WTC11 (cell line): ENCODE results near the gene PLXDC2.

Experiments used
- AFF4 ChIP-seq: sonication (generic); formaldehyde crosslinking; IDR thresholded peaks from 2 replicates; pipeline ENCODE4 v1.8.1; 2023; ENCODE audit warnings: mild to moderate bottlenecking, missing genetic modification reagents, borderline replicate concordance
- AR ChIP-seq: fragments of 250-450 bp; sonication (Bioruptor Pico); IDR thresholded peaks from 2 replicates; pipeline ENCODE4 v1.9.0; 2021; ENCODE audit warnings: mild to moderate bottlenecking
- CTCF ChIP-seq: fragments of 200-600 bp; IDR thresholded peaks from 2 replicates; pipeline ENCODE4 v1.8.0; 2022; ENCODE audit warnings: antibody characterized with exemption
- FOXP1 ChIP-seq: sonication (generic); formaldehyde crosslinking; IDR thresholded peaks from 2 replicates; pipeline ENCODE4 v1.8.0; 2022; ENCODE audit warnings: missing genetic modification reagents, mild to moderate bottlenecking, moderate library complexity, borderline replicate concordance
- GTF2I ChIP-seq: fragments of 250-450 bp; sonication (Bioruptor Pico); conservative IDR thresholded peaks from 2 replicates; pipeline ENCODE4 v1.4.0; 2021; ENCODE audit warnings: mild to moderate bottlenecking
- HMGXB4 ChIP-seq: sonication (generic); formaldehyde crosslinking; IDR thresholded peaks from 2 replicates; pipeline ENCODE4 v1.8.1; 2023; ENCODE audit warnings: mild to moderate bottlenecking, moderate library complexity, missing genetic modification reagents
- KAT7 ChIP-seq: sonication (generic); formaldehyde crosslinking; IDR thresholded peaks from 2 replicates; pipeline ENCODE4 v1.8.1; 2023; ENCODE audit warnings: missing genetic modification reagents, mild to moderate bottlenecking, borderline replicate concordance
- MAX ChIP-seq: sonication (generic); formaldehyde crosslinking; IDR thresholded peaks from 2 replicates; pipeline ENCODE4 v1.8.0; 2022; ENCODE audit warnings: mild to moderate bottlenecking, missing genetic modification reagents
- MXD4 ChIP-seq: fragments of 250-450 bp; sonication (Bioruptor Pico); IDR thresholded peaks from 2 replicates; pipeline ENCODE4 v1.8.0; 2021; ENCODE audit warnings: mild to moderate bottlenecking, moderate library complexity, borderline replicate concordance
- NR3C1 ChIP-seq: sonication (generic); formaldehyde crosslinking; conservative IDR thresholded peaks from 2 replicates; pipeline ENCODE4 v1.8.1; 2023; ENCODE audit warnings: low read depth, mild to moderate bottlenecking, missing genetic modification reagents
- STAT6 ChIP-seq: sonication (generic); formaldehyde crosslinking; conservative IDR thresholded peaks from 2 replicates; pipeline ENCODE4 v1.8.1; 2023; ENCODE audit warnings: mild to moderate bottlenecking, low read depth, missing genetic modification reagents, moderate library complexity
- ZNF416 ChIP-seq: fragments of 250-450 bp; sonication (Bioruptor Pico); IDR thresholded peaks from 2 replicates; pipeline ENCODE4 v1.9.0; 2021; ENCODE audit warnings: mild to moderate bottlenecking, inconsistent platforms
- ZNF532 ChIP-seq: fragments of 250-450 bp; sonication (Bioruptor Pico); IDR thresholded peaks from 2 replicates; pipeline ENCODE4 v1.9.0; 2021; ENCODE audit warnings: mild to moderate bottlenecking, borderline replicate concordance

GRCh38 chr10:20005638-20006037 lies 189.4 kb downstream of the PLXDC2 start:
- TF ChIP-seq KAT7 = no peak
- TF ChIP-seq ZNF416 (CRISPR knock-in tag) = no peak
- no peak for TF ChIP-seq STAT6 (CRISPR knock-in tag)
- TF ChIP-seq MXD4 = no peak
- no peak for TF ChIP-seq AFF4 (CRISPR knock-in tag)
- no peak for TF ChIP-seq CTCF
- TF ChIP-seq FOXP1 (CRISPR knock-in tag) = no peak
- no peak for TF ChIP-seq HMGXB4 (CRISPR knock-in tag)
- no peak for TF ChIP-seq NR3C1
- no peak for TF ChIP-seq ZNF532
- no peak for TF ChIP-seq GTF2I (CRISPR knock-in tag)
- TF ChIP-seq AR (CRISPR knock-in tag) = no peak
- TF ChIP-seq MAX = no peak
